Kidney (tissue), 14 donors: ENCODE results near the gene OLA1. TPM values are rescaled to one million over a fixed set of nuclear protein-coding genes. Genes with fewer than 3 reads are reported as not detected.
A peak's percentile ranks its signal among the peaks of the same experiment; 100 is the strongest.

ENCODE experiments used
- DNase-seq, 5 donors: peaks; one replicate each; pipeline ENCODE4 v3.0.0-alpha.2; 2013 to 2020
- FAIRE-seq: peaks from 2 replicates; lab custom pipeline; 2012; peaks lifted over from hg19 to GRCh38; lab: Jason Lieb, UNC
- H3K27ac ChIP-seq, 2 donors: one replicate each; pipeline ENCODE4 v1.7.0; 2013; ENCODE audit warnings: low read depth in 2 of 2, low read length in 2 of 2, inconsistent platforms in 1 of 2
- H3K27me3 ChIP-seq: one replicate; pipeline ENCODE4 v1.7.1; 2013; ENCODE audit warnings: low read length, inconsistent platforms; ENCODE audit not compliant: control insufficient read depth, insufficient read depth
- H3K36me3 ChIP-seq, 3 donors: one replicate each; pipeline versions ENCODE4 v1.7.0 to v1.7.1; 2013; ENCODE audit warnings: low read length in 3 of 3, control low read depth in 1 of 3, inconsistent platforms in 1 of 3; ENCODE audit not compliant: insufficient read depth in 3 of 3, control insufficient read depth in 2 of 3
- H3K4me1 ChIP-seq, 3 donors: one replicate each; pipeline versions ENCODE4 v1.7.0 to v1.7.1; 2013; ENCODE audit warnings: low read length in 3 of 3, inconsistent platforms in 1 of 3, low read depth in 1 of 3; ENCODE audit not compliant: control insufficient read depth in 2 of 3, insufficient read depth in 2 of 3
- H3K4me3 ChIP-seq, 3 donors: one replicate each; pipeline versions ENCODE4 v1.7.0 to v1.8.1; 2013; ENCODE audit warnings: low read length in 3 of 3, control low read depth in 1 of 3, inconsistent platforms in 1 of 3
- H3K9ac ChIP-seq, 3 donors: one replicate each; pipeline versions ENCODE4 v1.7.0 to v1.7.1; 2013; ENCODE audit warnings: low read length in 3 of 3, control low read depth in 1 of 3, inconsistent platforms in 1 of 3
- H3K9me3 ChIP-seq, 3 donors: one replicate each; pipeline versions ENCODE4 v1.7.0 to v1.7.1; 2013; ENCODE audit warnings: low read length in 3 of 3, control low read depth in 1 of 3, inconsistent platforms in 1 of 3; ENCODE audit not compliant: control insufficient read depth in 2 of 3, insufficient read depth in 1 of 3
- intact Hi-C: fragments of 100-400 bp; cut with DNase I; formaldehyde crosslinking; loops from one replicate; pipeline ENCODE4 v1.11.1; 2022
- polyA plus RNA-seq: library from polyadenylated mRNA; stranded (reverse); fragments of 350-450 nt; fragmentation: Illumina TruSeq; extraction: RNeasy Lipid Tissue Mini Kit (QIAGEN cat#74804); gene quantifications from one replicate; pipeline ENCODE4 v1.2.3, GENCODE V29; 2014; ENCODE audit warnings: low read depth, low replicate concordance; ENCODE audit not compliant: insufficient read depth
- total RNA-seq: library from RNA; stranded (reverse); fragmentation: NEBNext Ultra II Directional; extraction: Animal tissue kit (Norgen Biotek cat#: 25700); gene quantifications from one replicate; pipeline ENCODE4 v1.2.1, GENCODE V29; 2021
- TF ChIP-seq, protein P1 (sequence below): IDR thresholded peaks from 3 replicates; pipeline ENCODE4 v1.5.1; 2012; ENCODE audit warnings: mild to moderate bottlenecking, moderate library complexity, borderline replicate concordance; ENCODE audit not compliant: insufficient read depth; ENCODE audit errors: extremely low read depth
- donor health status: control.
- donor health status: control.
- donor health status: control.
- donor health status: control.
- donor health status: control.
- donor health status: DM: yes; HTN: yes; CAD: no.
- donor health status: Normal renal cell carcinoma (clear cell type).

The OLA1 gene
- total and polyA plus RNA-seq, 2 donors from 2014 or later: 64.2 to 90.0 TPM

- no peaks in the 10 kb centered on the region for H3K4me1 ChIP-seq
- H3K9ac ChIP-seq: no peak overlapping the region
- H3K36me3 ChIP-seq: no peaks in the 10 kb centered on the region
- H3K27ac ChIP-seq: no peak overlapping the region
- TF ChIP-seq, protein P1, sequence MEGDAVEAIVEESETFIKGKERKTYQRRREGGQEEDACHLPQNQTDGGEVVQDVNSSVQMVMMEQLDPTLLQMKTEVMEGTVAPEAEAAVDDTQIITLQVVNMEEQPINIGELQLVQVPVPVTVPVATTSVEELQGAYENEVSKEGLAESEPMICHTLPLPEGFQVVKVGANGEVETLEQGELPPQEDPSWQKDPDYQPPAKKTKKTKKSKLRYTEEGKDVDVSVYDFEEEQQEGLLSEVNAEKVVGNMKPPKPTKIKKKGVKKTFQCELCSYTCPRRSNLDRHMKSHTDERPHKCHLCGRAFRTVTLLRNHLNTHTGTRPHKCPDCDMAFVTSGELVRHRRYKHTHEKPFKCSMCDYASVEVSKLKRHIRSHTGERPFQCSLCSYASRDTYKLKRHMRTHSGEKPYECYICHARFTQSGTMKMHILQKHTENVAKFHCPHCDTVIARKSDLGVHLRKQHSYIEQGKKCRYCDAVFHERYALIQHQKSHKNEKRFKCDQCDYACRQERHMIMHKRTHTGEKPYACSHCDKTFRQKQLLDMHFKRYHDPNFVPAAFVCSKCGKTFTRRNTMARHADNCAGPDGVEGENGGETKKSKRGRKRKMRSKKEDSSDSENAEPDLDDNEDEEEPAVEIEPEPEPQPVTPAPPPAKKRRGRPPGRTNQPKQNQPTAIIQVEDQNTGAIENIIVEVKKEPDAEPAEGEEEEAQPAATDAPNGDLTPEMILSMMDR: peak; percentile 13
- no peaks in the 10 kb centered on the region for H3K27me3 ChIP-seq
- FAIRE-seq: no peak
- intact Hi-C loops: no loop called here
- DNase-seq: no peak
- H3K4me3 ChIP-seq: no peak overlapping the region
- H3K9me3 ChIP-seq: no peaks in the 10 kb centered on the region
Measured at GRCh38 chr2:174048243-174048642, 200.1 kb downstream of the OLA1 start.

- Histone ChIP-seq H3K9me3 (no peaks in the 10 kb centered on the region), H3K4me1 (no peaks in the 10 kb centered on the region), H3K36me3 (no peaks in the 10 kb centered on the region), H3K27ac (no peak overlapping the region), H3K27me3 (no peaks in the 10 kb centered on the region), H3K4me3 (no peak overlapping the region), H3K9ac (no peak overlapping the region)
- TF ChIP-seq, protein P1: no peak
- DNase-seq: no peak
- no peak for FAIRE-seq
- intact Hi-C loops: no loop called here
Measured at GRCh38 chr2:174047746-174048145, 200.6 kb downstream of the OLA1 start.

DNA sequence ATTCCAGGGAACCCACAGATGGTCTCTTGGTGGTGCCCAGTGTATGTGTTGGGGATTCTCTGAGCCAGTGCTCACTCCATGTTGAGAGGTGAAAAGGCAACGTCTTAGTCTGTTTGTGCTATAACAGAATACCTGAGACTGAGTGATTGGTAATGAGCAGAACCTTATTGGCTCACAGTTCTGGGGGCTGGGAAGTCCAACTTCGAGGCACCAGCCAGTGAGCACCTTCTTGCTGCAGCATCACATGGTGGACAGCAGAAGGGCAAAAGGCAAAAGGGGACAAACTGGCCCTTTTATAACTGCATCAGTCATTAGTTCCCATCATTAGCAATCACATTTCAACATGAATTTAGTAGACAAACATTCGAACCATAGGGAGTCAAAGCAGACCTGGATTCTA is 202.2 kb downstream of the OLA1 start:
- FAIRE-seq (no peak), DNase-seq (no peak)
- no peak overlapping the region for H3K9ac ChIP-seq
- intact Hi-C loops: no loop called here
- H3K4me3 ChIP-seq: no peak overlapping the region
- no peaks in the 10 kb centered on the region for H3K4me1 ChIP-seq
- TF ChIP-seq, protein P1: no peak
- H3K27ac ChIP-seq: no peak overlapping the region
- H3K36me3 ChIP-seq: no peaks in the 10 kb centered on the region
- H3K9me3 ChIP-seq: no peaks in the 10 kb centered on the region
- H3K27me3 ChIP-seq: no peaks in the 10 kb centered on the region

DNA sequence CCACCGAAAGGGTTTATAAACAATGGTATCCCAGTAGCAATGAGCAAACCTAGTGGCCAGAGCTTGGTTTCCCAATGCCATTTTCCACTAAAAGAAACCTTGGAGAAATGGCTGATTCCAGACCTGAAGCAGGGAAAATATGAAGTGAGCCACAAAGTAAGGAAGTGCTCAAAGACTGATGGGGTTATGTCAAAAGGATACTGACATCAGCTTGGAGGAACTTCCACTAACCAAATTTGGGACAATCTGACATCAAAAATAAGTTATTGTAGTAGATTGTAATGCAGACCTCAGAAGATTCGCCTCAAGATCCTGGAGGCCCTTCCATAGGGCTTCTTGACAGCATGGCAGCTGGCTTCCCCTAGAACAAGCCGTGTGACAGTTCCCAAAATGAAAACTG is 203.8 kb downstream of the OLA1 start:
- Histone ChIP-seq H3K27ac (no peak overlapping the region), H3K9ac (no peak overlapping the region), H3K36me3 (no peaks in the 10 kb centered on the region), H3K9me3 (no peaks in the 10 kb centered on the region), H3K27me3 (no peaks in the 10 kb centered on the region), H3K4me3 (no peak overlapping the region), H3K4me1 (peaks cover 0 to 6% (median 1%) of the 10 kb centered on the region in 3 donors)
- FAIRE-seq (no peak), DNase-seq (no peak)
- TF ChIP-seq, protein P1: no peak
- intact Hi-C loops: no loop called here
